VCaP (cell line): ENCODE data around the gene HSF2BP.

ENCODE experiments used
- H3K27ac ChIP-seq: fragments of 450-650 bp; 2 replicates; pipeline ENCODE4 v1.5.1; 2017
- TF ChIP-seq, protein P1 (sequence below): fragments of 450-650 bp; conservative IDR thresholded peaks from 2 replicates; pipeline ENCODE4 v1.5.1; 2017; ENCODE audit warnings: mild to moderate bottlenecking, moderate library complexity

HSF2BP gene

DNA sequence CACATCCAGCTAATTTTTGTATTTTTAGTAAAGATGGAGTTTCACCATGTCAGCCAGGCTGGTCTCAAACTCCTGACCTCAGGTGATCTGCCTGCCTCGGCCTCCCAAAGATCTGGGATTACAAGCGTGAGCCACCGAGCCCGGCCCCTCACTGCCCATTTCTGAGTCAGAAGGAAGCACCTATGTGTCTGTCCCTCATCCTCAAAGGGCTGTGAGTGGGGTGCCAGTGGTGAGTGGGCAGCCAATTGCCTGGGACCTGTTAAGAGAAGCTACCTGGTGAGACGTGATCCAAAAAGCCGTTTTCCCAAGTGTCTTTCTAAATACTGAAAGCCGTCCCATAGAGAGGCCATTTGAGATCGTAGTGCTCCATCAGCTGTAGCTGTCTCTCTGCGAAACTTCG is 32.5 kb upstream of the HSF2BP start:
- no peak overlapping the region for H3K27ac ChIP-seq
- TF ChIP-seq, protein P1, sequence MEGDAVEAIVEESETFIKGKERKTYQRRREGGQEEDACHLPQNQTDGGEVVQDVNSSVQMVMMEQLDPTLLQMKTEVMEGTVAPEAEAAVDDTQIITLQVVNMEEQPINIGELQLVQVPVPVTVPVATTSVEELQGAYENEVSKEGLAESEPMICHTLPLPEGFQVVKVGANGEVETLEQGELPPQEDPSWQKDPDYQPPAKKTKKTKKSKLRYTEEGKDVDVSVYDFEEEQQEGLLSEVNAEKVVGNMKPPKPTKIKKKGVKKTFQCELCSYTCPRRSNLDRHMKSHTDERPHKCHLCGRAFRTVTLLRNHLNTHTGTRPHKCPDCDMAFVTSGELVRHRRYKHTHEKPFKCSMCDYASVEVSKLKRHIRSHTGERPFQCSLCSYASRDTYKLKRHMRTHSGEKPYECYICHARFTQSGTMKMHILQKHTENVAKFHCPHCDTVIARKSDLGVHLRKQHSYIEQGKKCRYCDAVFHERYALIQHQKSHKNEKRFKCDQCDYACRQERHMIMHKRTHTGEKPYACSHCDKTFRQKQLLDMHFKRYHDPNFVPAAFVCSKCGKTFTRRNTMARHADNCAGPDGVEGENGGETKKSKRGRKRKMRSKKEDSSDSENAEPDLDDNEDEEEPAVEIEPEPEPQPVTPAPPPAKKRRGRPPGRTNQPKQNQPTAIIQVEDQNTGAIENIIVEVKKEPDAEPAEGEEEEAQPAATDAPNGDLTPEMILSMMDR = no peak

DNA sequence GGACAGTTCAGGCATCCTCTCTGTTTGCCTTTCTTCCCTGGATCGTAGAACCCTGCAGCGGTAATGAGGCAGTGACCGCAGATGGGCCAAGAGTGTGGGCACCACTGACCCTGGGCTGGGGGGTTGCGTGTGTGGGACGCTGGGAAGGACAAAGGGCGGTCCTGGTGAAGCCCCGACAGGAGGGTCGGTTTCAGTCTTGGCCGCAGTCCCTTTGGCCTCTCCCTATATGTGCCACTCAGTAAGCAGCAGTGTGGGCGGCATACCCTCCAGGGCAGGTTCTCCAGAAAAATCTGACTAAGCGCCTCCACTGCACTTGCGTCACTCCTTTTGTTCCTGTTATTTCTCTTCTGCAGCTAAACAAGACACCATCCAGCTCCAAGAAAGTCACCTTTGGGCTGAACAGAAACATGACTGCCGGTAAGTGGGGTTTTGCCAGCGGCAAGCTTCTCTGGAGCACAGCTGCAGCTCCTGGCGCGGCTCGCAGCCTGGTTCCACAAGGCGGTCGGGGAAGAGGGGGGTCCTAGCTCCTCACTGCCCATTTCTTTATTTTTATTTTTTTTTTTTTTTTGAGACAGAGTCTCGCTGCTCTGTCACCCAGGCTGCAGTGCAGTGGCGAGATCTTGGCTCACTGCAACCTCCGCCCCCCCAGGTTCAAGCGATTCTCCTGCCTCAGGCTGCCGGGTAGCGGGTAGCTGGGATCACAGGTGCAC is 32.0 kb upstream of the HSF2BP start:
- H3K27ac ChIP-seq = no peak overlapping the region
- TF ChIP-seq, protein P1 = no peak

DNA sequence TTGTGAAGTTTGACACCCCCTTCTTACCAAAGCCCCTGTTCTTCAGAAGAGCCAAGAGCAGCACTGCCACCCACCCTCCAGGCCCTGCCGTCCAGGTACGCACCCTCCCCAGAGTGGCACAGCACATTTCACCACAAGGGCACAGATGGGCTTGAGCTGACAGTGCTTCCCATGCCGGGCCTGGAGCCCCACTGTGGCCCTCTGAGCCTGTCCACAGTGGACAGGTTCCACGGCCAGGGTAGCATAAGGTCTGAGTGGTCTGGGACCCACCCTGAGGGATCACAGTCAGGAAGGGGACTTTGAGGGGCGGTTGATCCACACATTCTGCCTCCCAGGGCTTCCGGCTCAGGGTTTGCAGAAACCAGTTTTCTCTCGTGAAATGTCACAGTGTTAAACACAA is 31.1 kb upstream of the HSF2BP start:
- no peak overlapping the region for H3K27ac ChIP-seq
- TF ChIP-seq, protein P1 = no peak

DNA sequence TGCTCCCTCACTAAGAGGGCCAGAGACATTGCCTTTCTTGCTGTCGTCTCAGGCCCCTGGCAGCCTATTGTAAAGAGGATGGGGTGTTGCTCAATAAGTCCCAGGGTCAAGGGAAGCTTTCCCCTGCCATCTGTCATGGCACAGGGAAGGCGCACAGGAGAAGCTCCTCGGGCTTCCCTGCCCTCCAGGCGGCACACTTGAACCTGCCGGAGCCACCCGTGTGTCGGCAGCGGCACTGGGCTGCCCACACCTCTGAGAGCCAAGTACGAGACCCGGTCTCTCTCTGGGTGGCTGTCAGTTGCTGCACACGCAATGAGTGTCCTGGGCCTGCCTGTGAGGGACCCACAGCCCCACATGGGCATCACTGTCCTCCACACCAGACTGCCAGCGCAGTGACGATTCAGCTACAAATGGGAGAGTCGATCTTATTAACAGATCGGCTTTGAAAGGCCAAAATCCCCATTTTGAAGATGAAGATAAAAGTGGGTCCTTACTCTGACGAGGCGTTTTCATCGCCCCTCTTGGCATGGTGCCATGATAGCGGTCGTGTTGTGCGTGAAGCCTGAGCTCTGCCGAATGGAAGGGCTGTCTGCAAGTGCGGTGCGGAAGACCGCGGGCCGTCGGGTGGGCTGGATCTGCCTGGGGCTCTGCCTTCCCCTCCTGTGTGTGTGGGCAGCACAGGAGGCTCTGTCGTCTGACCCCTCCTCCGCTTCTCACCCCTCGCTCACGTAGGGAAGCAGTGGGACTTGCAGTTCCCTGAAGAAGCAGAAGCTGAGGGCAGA is 30.5 kb upstream of the HSF2BP start:
- H3K27ac ChIP-seq = no peak overlapping the region
- TF ChIP-seq, protein P1 = no peak

DNA sequence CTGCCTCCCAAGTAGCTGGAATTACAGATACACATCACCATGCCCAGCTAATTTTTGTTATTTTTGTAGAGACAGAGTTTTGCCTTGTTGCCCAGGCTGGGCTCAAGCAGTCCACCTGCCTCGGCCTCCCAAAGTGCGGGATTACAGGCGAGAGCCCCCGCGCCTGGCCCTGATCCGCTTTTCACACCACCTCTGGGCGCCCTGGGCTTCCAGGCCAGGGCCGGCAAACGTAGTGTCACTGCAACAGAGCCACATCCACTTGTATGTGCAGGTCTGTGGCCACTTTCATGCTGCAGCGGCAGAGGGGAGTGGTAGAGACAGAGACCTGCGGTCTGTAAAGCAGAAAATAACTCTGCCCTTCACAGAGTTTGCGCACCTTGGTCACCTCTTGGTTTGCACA is 29.6 kb upstream of the HSF2BP start:
- H3K27ac ChIP-seq = no peak overlapping the region
- TF ChIP-seq, protein P1 = no peak

DNA sequence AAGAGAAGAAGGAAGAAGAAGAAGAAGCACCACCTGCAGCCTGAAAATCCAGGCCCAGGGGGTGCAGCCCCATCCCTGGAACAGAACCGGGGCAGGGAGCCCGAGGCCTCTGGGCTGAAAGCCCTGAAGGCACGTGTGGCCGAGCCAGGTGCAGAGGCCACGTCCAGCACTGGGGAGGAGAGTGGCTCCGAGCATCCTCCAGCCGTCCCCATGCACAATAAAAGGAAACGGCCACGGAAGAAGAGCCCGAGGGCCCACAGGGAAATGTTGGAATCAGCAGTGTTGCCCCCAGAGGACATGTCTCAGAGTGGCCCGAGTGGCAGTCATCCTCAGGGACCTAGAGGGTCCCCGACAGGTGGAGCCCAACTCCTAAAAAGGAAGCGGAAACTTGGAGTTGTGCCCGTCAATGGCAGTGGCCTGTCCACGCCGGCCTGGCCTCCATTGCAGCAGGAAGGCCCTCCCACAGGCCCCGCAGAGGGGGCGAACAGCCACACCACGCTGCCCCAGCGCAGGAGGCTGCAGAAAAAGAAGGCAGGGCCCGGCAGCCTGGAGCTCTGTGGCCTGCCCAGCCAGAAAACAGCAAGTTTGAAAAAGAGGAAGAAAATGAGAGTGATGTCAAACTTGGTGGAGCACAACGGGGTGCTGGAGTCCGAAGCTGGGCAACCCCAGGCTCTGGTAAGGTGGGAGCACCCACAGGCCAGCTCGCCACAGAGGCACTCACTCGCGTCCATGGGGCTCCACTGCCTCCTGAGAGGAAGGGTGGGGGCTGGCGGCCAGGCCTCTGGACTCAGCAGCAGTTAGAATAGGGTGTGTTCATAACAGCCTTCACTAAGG is 28.5 kb upstream of the HSF2BP start:
- H3K27ac ChIP-seq = no peak overlapping the region
- TF ChIP-seq, protein P1 = no peak
